ENCODE data around the gene FGFR3. TPM values are rescaled to one million over a fixed set of nuclear protein-coding genes. Genes with fewer than 3 reads are reported as not detected.

Gene FGFR3
- total and polyA plus RNA-seq, 10 of the 15 experiments (the other 5 are each of a cell fraction or from before 2014, with no cell fraction given) = 0.05 to 0.33 (median 0.18) TPM; not detected in 6

GRCh38 chr4:1756893-1757779, 36.0 kb upstream of the FGFR3 start:
- ChIA-PET CTCF (no interaction called here), POLR2A (interaction anchor here (0.6 kb wide), 1 partner anchor 293 kb away, joined by 3 read pairs; no protein-coding TSS in a partner anchor), RAD21 (ENCODE audit: unreplicated experiment) (no interaction called here), SMC1A (ENCODE audit: uncharacterized antibody, unreplicated experiment) (no interaction called here)
- Histone ChIP-seq H3K4me2 (ENCODE audit: control insufficient read depth, insufficient read depth) (no peak overlapping the region), H3K36me3 (ENCODE audit: control insufficient read depth in 2 of 2, insufficient read depth in 2 of 2, low read length in 1 of 2) (no peaks in the 10 kb centered on the region), H3K27me3 (replicated peaks in 1 of 2; ENCODE audit: control insufficient read depth in 2 of 2, insufficient read depth in 2 of 2, low read length in 1 of 2) (no peaks in the 10 kb centered on the region), H4K20me1 (ENCODE audit: control insufficient read depth, insufficient read depth) (no peaks in the 10 kb centered on the region), H3K4me3 (no peak overlapping the region), H3K79me2 (ENCODE audit: control insufficient read depth, insufficient read depth, low read length) (no peaks in the 10 kb centered on the region), H3K27ac (ENCODE audit: control insufficient read depth, insufficient read depth) (no peak overlapping the region), H3K9ac (ENCODE audit: control insufficient read depth, insufficient read depth, low read length) (no peak overlapping the region), H3K4me1 (ENCODE audit: control insufficient read depth, insufficient read depth, low read length) (no peaks in the 10 kb centered on the region), H3K9me3 (replicated peaks; ENCODE audit: control insufficient read depth, insufficient read depth, low read length) (no peaks in the 10 kb centered on the region), H2AFZ (ENCODE audit: control insufficient read depth, low read depth, low read length) (no peak overlapping the region)
- ATAC-seq (no peak), DNase-seq (ENCODE audit: low read depth, low spot score) (no peak), FAIRE-seq (no peak)
- in situ Hi-C loops (cut with MboI) (no loop called here), intact Hi-C loops (cut with micrococcal nuclease; ENCODE audit: unreplicated experiment) (no loop called here)
- WGBS (ENCODE audit: insufficient coverage, insufficient replicate concordance, low lambda C conversion rate, missing lambda C conversion rate) = 13% methylated on average over 19 of the region's 20 CpGs
- BruUV-seq (replicated peaks) = no TSS peak
- TF ChIP-seq ASH2L (IDR thresholded peaks at IDR 0.05; ENCODE audit: borderline replicate concordance, low read depth) = no peak

- 20% methylated on average over 16 of the region's 17 CpGs for WGBS (ENCODE audit: insufficient coverage, insufficient replicate concordance, low lambda C conversion rate, missing lambda C conversion rate)
- ChIA-PET RAD21 (ENCODE audit: unreplicated experiment) (no interaction called here), SMC1A (ENCODE audit: uncharacterized antibody, unreplicated experiment) (no interaction called here), CTCF (no interaction called here), POLR2A (interaction anchor here (0.6 kb wide), 1 partner anchor 293 kb away, joined by 3 read pairs; no protein-coding TSS in a partner anchor)
- ATAC-seq (no peak), DNase-seq (ENCODE audit: low read depth, low spot score) (no peak), FAIRE-seq (no peak)
- Histone ChIP-seq H3K4me3 (no peak overlapping the region), H3K4me2 (ENCODE audit: control insufficient read depth, insufficient read depth) (no peak overlapping the region), H3K79me2 (ENCODE audit: control insufficient read depth, insufficient read depth, low read length) (no peaks in the 10 kb centered on the region), H2AFZ (ENCODE audit: control insufficient read depth, low read depth, low read length) (no peak overlapping the region), H3K9ac (ENCODE audit: control insufficient read depth, insufficient read depth, low read length) (no peak overlapping the region), H3K36me3 (ENCODE audit: control insufficient read depth in 2 of 2, insufficient read depth in 2 of 2, low read length in 1 of 2) (no peaks in the 10 kb centered on the region), H3K27ac (ENCODE audit: control insufficient read depth, insufficient read depth) (no peak overlapping the region), H3K27me3 (replicated peaks in 1 of 2; ENCODE audit: control insufficient read depth in 2 of 2, insufficient read depth in 2 of 2, low read length in 1 of 2) (no peaks in the 10 kb centered on the region), H4K20me1 (ENCODE audit: control insufficient read depth, insufficient read depth) (no peaks in the 10 kb centered on the region), H3K4me1 (ENCODE audit: control insufficient read depth, insufficient read depth, low read length) (no peaks in the 10 kb centered on the region), H3K9me3 (replicated peaks; ENCODE audit: control insufficient read depth, insufficient read depth, low read length) (no peaks in the 10 kb centered on the region)
- in situ Hi-C loops (cut with MboI) (no loop called here), intact Hi-C loops (cut with micrococcal nuclease; ENCODE audit: unreplicated experiment) (no loop called here)
- no TSS peak for BruUV-seq (replicated peaks)
- TF ChIP-seq HSF1 (IDR thresholded peaks at IDR 0.05; ENCODE audit: low read depth, low read length) (no peak), MLLT1 (IDR thresholded peaks at IDR 0.05) (no peak), BCL11A (IDR thresholded peaks at IDR 0.05; ENCODE audit: low read depth, low read length) (no peak), SRF (IDR thresholded peaks at IDR 0.05; ENCODE audit: low read depth in 2 of 2, low read length in 2 of 2) (no peak), REST (IDR thresholded peaks at IDR 0.05; ENCODE audit: low read depth, low read length) (no peak), NFIC (IDR thresholded peaks at IDR 0.05; ENCODE audit: low read depth, low read length) (no peak)
Measured at GRCh38 chr4:1757836-1758235, 35.3 kb upstream of the FGFR3 start.
